HEK293 (cell line): Measurements from ENCODE around the gene LMO4.
A peak's percentile ranks its signal among the peaks of the same experiment; 100 is the strongest.

Experiments used
- FEZF1 ChIP-seq: fragments of 450-650 bp; formaldehyde crosslinking; IDR thresholded peaks from 2 replicates; pipeline ENCODE4 v1.5.1; 2016; ENCODE audit warnings: missing biosample characterization, missing genetic modification characterization
- IKZF3 ChIP-seq: fragments of 450-650 bp; IDR thresholded peaks from 2 replicates; pipeline ENCODE4 v1.5.0; 2018; ENCODE audit warnings: missing biosample characterization, mild to moderate bottlenecking, missing genetic modification characterization, moderate library complexity
- KLF1 ChIP-seq: fragments of 450-650 bp; formaldehyde crosslinking; IDR thresholded peaks from 2 replicates; pipeline ENCODE4 v1.5.1; 2016; ENCODE audit warnings: missing biosample characterization, missing genetic modification characterization
- KLF8 ChIP-seq: fragments of 450-650 bp; formaldehyde crosslinking; IDR thresholded peaks from 2 replicates; pipeline ENCODE4 v1.5.1; 2016; ENCODE audit warnings: missing biosample characterization, missing genetic modification characterization
- REPIN1 ChIP-seq: fragments of 450-650 bp; formaldehyde crosslinking; IDR thresholded peaks from 2 replicates; pipeline ENCODE4 v1.5.1; 2017; ENCODE audit warnings: missing biosample characterization, missing genetic modification characterization, low read depth
- ZBTB1 ChIP-seq: fragments of 450-650 bp; formaldehyde crosslinking; IDR thresholded peaks from 2 replicates; pipeline ENCODE4 v1.5.1; 2016; ENCODE audit warnings: missing biosample characterization, missing genetic modification characterization
- ZFP41 ChIP-seq: fragments of 450-650 bp; formaldehyde crosslinking; IDR thresholded peaks from 2 replicates; pipeline ENCODE4 v1.5.1; 2016; ENCODE audit warnings: missing biosample characterization, missing genetic modification characterization, borderline replicate concordance
- ZNF133 ChIP-seq: fragments of 450-650 bp; formaldehyde crosslinking; IDR thresholded peaks from 2 replicates; pipeline ENCODE4 v1.5.1; 2016; ENCODE audit warnings: missing biosample characterization, missing genetic modification characterization
- ZNF184 ChIP-seq: fragments of 450-650 bp; IDR thresholded peaks from 2 replicates; pipeline ENCODE4 v1.5.1; 2018; ENCODE audit warnings: missing biosample characterization, mild to moderate bottlenecking, missing genetic modification characterization
- ZNF211 ChIP-seq: fragments of 450-650 bp; formaldehyde crosslinking; IDR thresholded peaks from 2 replicates; pipeline ENCODE4 v1.5.1; 2016; ENCODE audit warnings: low read depth, missing biosample characterization, missing genetic modification characterization
- ZNF214 ChIP-seq: fragments of 450-650 bp; formaldehyde crosslinking; IDR thresholded peaks from 2 replicates; pipeline ENCODE4 v1.5.1; 2017; ENCODE audit warnings: missing biosample characterization, mild to moderate bottlenecking, missing genetic modification characterization, borderline replicate concordance
- ZNF24 ChIP-seq: fragments of 450-650 bp; formaldehyde crosslinking; IDR thresholded peaks from 2 replicates; pipeline ENCODE4 v1.5.1; 2016; ENCODE audit warnings: missing biosample characterization, missing genetic modification characterization
- ZNF292 ChIP-seq: fragments of 450-650 bp; formaldehyde crosslinking; IDR thresholded peaks from 2 replicates; pipeline ENCODE4 v1.5.1; 2016; ENCODE audit warnings: low read depth, missing biosample characterization, missing genetic modification characterization, borderline replicate concordance
- ZNF324 ChIP-seq: fragments of 450-650 bp; formaldehyde crosslinking; IDR thresholded peaks from 2 replicates; pipeline ENCODE4 v1.5.1; 2016; ENCODE audit warnings: missing biosample characterization, missing genetic modification characterization
- ZNF341 ChIP-seq: fragments of 450-650 bp; formaldehyde crosslinking; IDR thresholded peaks from 2 replicates; pipeline ENCODE4; 2016; ENCODE audit warnings: low read depth, missing biosample characterization, missing genetic modification characterization
- ZNF354C ChIP-seq: fragments of 450-650 bp; formaldehyde crosslinking; IDR thresholded peaks from 2 replicates; pipeline ENCODE4 v1.5.1; 2016; ENCODE audit warnings: missing biosample characterization, missing genetic modification characterization, low read depth, borderline replicate concordance
- ZNF404 ChIP-seq: fragments of 450-650 bp; formaldehyde crosslinking; IDR thresholded peaks from 2 replicates; pipeline ENCODE4 v1.5.1; 2017; ENCODE audit warnings: missing biosample characterization, missing genetic modification characterization
- ZNF423 ChIP-seq: fragments of 450-650 bp; formaldehyde crosslinking; IDR thresholded peaks from 2 replicates; pipeline ENCODE4 v1.5.1; 2016; ENCODE audit warnings: missing biosample characterization, missing genetic modification characterization
- ZNF530 ChIP-seq: fragments of 450-650 bp; formaldehyde crosslinking; IDR thresholded peaks from 2 replicates; pipeline ENCODE4 v1.5.1; 2016; ENCODE audit warnings: low read depth, missing biosample characterization, missing genetic modification characterization
- ZNF548 ChIP-seq: fragments of 450-650 bp; formaldehyde crosslinking; IDR thresholded peaks from 2 replicates; pipeline ENCODE4 v1.5.1; 2016; ENCODE audit warnings: missing biosample characterization, missing genetic modification characterization
- ZNF677 ChIP-seq: fragments of 450-650 bp; IDR thresholded peaks from 2 replicates; pipeline ENCODE4 v1.5.0; 2018; ENCODE audit warnings: missing biosample characterization, mild to moderate bottlenecking, missing genetic modification characterization, moderate library complexity
- ZNF785 ChIP-seq: fragments of 450-650 bp; formaldehyde crosslinking; IDR thresholded peaks from 2 replicates; pipeline ENCODE4 v1.5.1; 2016; ENCODE audit warnings: missing biosample characterization, missing genetic modification characterization
- ZSCAN30 ChIP-seq: fragments of 450-650 bp; IDR thresholded peaks from 2 replicates; pipeline ENCODE4 v1.5.1; 2018; ENCODE audit warnings: missing biosample characterization, mild to moderate bottlenecking, missing genetic modification characterization, moderate library complexity
- TF ChIP-seq, protein P1 (sequence below): fragments of 450-650 bp; IDR thresholded peaks from 2 replicates; pipeline ENCODE4 v1.5.1; 2018; ENCODE audit warnings: missing biosample characterization, missing genetic modification characterization
- TF ChIP-seq, protein P2 (sequence below): fragments of 450-650 bp; formaldehyde crosslinking; IDR thresholded peaks from 2 replicates; pipeline ENCODE4 v1.5.1; 2016; ENCODE audit warnings: missing biosample characterization, missing genetic modification characterization
- TF ChIP-seq, protein P3 (sequence below): fragments of 450-650 bp; formaldehyde crosslinking; IDR thresholded peaks from 2 replicates; pipeline ENCODE4 v1.5.1; 2016; ENCODE audit warnings: missing biosample characterization, missing genetic modification characterization
- TF ChIP-seq, protein P4 (sequence below): fragments of 450-650 bp; formaldehyde crosslinking; IDR thresholded peaks from 2 replicates; pipeline ENCODE4 v1.5.1; 2016; ENCODE audit warnings: missing biosample characterization, missing genetic modification characterization
- TF ChIP-seq, protein P5 (sequence below): IDR thresholded peaks from 2 replicates; pipeline ENCODE4 v1.6.1; 2011; ENCODE audit warnings: mild to moderate bottlenecking, low read depth, low read length, borderline replicate concordance
- TF ChIP-seq, protein P6 (sequence below): fragments of 450-650 bp; formaldehyde crosslinking; IDR thresholded peaks from 2 replicates; pipeline ENCODE4 v1.5.1; 2016; ENCODE audit warnings: missing biosample characterization, missing genetic modification characterization
- TF ChIP-seq, protein P7 (sequence below): fragments of 450-650 bp; formaldehyde crosslinking; IDR thresholded peaks from 2 replicates; pipeline ENCODE4 v1.5.1; 2017; ENCODE audit warnings: missing biosample characterization, missing genetic modification characterization

Gene LMO4

DNA sequence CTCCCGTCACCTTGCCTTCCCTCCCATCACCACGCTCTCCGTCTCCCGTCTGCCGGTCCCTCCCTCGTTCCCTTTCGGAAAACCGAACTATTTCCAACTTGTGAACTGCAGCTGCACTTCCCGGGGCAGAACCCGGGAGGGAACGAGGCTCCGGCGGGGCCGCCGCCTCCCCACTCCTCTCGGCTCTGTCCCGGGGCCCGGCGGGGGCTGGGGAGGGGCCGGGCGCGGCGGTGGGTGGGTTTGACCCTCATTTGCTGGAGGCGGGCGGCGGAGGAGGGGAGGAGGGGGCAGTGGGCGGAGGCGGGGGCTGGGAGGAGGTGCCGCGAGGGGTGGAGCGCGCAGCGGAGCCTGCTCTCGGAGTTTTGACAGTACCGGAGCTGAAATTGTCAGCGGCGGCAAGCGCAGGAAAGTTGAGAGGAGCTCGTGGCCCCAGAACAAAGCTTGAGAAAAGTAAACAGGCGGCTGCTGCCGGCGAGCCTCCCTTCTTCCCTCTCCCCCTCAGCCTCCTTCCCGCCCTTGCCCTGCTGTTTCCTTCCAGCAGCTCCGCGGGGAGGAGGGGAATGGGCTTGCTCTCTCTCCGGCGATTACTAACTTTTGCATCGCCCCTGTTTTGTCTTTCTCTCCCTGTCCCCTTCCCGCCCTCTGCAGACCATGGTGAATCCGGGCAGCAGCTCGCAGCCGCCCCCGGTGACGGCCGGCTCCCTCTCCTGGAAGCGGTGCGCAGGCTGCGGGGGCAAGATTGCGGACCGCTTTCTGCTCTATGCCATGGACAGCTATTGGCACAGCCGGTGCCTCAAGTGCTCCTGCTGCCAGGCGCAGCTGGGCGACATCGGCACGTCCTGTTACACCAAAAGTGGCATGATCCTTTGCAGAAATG is 2.9 kb downstream of the LMO4 start (continued):
- TF ChIP-seq, protein P1, sequence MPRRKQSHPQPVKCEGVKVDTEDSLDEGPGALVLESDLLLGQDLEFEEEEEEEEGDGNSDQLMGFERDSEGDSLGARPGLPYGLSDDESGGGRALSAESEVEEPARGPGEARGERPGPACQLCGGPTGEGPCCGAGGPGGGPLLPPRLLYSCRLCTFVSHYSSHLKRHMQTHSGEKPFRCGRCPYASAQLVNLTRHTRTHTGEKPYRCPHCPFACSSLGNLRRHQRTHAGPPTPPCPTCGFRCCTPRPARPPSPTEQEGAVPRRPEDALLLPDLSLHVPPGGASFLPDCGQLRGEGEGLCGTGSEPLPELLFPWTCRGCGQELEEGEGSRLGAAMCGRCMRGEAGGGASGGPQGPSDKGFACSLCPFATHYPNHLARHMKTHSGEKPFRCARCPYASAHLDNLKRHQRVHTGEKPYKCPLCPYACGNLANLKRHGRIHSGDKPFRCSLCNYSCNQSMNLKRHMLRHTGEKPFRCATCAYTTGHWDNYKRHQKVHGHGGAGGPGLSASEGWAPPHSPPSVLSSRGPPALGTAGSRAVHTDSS (tag by site-specific recombination): no peak
- TF ChIP-seq, protein P2, sequence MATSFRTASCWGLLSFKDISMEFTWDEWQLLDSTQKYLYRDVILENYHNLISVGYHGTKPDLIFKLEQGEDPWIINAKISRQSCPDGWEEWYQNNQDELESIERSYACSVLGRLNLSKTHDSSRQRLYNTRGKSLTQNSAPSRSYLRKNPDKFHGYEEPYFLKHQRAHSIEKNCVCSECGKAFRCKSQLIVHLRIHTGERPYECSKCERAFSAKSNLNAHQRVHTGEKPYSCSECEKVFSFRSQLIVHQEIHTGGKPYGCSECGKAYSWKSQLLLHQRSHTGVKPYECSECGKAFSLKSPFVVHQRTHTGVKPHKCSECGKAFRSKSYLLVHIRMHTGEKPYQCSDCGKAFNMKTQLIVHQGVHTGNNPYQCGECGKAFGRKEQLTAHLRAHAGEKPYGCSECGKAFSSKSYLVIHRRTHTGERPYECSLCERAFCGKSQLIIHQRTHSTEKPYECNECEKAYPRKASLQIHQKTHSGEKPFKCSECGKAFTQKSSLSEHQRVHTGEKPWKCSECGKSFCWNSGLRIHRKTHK (tag by site-specific recombination): no peak
- TF ChIP-seq ZNF292: no peak
- TF ChIP-seq, protein P3, sequence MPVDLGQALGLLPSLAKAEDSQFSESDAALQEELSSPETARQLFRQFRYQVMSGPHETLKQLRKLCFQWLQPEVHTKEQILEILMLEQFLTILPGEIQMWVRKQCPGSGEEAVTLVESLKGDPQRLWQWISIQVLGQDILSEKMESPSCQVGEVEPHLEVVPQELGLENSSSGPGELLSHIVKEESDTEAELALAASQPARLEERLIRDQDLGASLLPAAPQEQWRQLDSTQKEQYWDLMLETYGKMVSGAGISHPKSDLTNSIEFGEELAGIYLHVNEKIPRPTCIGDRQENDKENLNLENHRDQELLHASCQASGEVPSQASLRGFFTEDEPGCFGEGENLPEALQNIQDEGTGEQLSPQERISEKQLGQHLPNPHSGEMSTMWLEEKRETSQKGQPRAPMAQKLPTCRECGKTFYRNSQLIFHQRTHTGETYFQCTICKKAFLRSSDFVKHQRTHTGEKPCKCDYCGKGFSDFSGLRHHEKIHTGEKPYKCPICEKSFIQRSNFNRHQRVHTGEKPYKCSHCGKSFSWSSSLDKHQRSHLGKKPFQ (tag by site-specific recombination): no peak
- no peak for TF ChIP-seq ZNF354C (tag by site-specific recombination)
- TF ChIP-seq ZSCAN30 (tag by site-specific recombination): no peak
- TF ChIP-seq ZBTB1: no peak
- TF ChIP-seq ZNF133 (tag by site-specific recombination): no peak
- TF ChIP-seq FEZF1: no peak; the same call in 1 of the 2 replicates
- peak; percentile 83 for TF ChIP-seq KLF1 (tag by site-specific recombination)
- peak; percentile 98 for TF ChIP-seq ZNF341 (tag by site-specific recombination)
- TF ChIP-seq REPIN1: no peak
- TF ChIP-seq, protein P4, sequence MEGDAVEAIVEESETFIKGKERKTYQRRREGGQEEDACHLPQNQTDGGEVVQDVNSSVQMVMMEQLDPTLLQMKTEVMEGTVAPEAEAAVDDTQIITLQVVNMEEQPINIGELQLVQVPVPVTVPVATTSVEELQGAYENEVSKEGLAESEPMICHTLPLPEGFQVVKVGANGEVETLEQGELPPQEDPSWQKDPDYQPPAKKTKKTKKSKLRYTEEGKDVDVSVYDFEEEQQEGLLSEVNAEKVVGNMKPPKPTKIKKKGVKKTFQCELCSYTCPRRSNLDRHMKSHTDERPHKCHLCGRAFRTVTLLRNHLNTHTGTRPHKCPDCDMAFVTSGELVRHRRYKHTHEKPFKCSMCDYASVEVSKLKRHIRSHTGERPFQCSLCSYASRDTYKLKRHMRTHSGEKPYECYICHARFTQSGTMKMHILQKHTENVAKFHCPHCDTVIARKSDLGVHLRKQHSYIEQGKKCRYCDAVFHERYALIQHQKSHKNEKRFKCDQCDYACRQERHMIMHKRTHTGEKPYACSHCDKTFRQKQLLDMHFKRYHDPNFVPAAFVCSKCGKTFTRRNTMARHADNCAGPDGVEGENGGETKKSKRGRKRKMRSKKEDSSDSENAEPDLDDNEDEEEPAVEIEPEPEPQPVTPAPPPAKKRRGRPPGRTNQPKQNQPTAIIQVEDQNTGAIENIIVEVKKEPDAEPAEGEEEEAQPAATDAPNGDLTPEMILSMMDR: peak; percentile 85
- TF ChIP-seq ZNF785 (tag by site-specific recombination): no peak
- TF ChIP-seq KLF8 (tag by site-specific recombination): peak; percentile 84
- no peak for TF ChIP-seq ZNF211
- TF ChIP-seq ZNF184 (tag by site-specific recombination): no peak
- TF ChIP-seq ZFP41: no peak
- TF ChIP-seq, protein P5, sequence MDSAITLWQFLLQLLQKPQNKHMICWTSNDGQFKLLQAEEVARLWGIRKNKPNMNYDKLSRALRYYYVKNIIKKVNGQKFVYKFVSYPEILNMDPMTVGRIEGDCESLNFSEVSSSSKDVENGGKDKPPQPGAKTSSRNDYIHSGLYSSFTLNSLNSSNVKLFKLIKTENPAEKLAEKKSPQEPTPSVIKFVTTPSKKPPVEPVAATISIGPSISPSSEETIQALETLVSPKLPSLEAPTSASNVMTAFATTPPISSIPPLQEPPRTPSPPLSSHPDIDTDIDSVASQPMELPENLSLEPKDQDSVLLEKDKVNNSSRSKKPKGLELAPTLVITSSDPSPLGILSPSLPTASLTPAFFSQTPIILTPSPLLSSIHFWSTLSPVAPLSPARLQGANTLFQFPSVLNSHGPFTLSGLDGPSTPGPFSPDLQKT: no peak
- TF ChIP-seq ZNF423 (tag by site-specific recombination): no peak; the same call in 1 of the 2 replicates
- no peak for TF ChIP-seq ZNF548
- no peak for TF ChIP-seq ZNF404 (tag by site-specific recombination)
- TF ChIP-seq, protein P6, sequence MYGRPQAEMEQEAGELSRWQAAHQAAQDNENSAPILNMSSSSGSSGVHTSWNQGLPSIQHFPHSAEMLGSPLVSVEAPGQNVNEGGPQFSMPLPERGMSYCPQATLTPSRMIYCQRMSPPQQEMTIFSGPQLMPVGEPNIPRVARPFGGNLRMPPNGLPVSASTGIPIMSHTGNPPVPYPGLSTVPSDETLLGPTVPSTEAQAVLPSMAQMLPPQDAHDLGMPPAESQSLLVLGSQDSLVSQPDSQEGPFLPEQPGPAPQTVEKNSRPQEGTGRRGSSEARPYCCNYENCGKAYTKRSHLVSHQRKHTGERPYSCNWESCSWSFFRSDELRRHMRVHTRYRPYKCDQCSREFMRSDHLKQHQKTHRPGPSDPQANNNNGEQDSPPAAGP (tag by site-specific recombination): peak; percentile 26; the same call in 1 of the 2 replicates
- no peak for TF ChIP-seq ZNF677
- TF ChIP-seq IKZF3 (tag by site-specific recombination): peak; percentile 93
- TF ChIP-seq, protein P7, sequence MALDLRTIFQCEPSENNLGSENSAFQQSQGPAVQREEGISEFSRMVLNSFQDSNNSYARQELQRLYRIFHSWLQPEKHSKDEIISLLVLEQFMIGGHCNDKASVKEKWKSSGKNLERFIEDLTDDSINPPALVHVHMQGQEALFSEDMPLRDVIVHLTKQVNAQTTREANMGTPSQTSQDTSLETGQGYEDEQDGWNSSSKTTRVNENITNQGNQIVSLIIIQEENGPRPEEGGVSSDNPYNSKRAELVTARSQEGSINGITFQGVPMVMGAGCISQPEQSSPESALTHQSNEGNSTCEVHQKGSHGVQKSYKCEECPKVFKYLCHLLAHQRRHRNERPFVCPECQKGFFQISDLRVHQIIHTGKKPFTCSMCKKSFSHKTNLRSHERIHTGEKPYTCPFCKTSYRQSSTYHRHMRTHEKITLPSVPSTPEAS (tag by site-specific recombination): no peak
- no peak for TF ChIP-seq ZNF24
- no peak for TF ChIP-seq ZNF214 (tag by site-specific recombination)
- no peak for TF ChIP-seq ZNF530 (tag by site-specific recombination)
- 0 out of 2 replicates have a peak, but pooled peaks have one; percentile 42 for TF ChIP-seq ZNF324 (tag by site-specific recombination)
